K562 (cell line): ENCODE measurements around the gene SPATA31D1. TPM values are rescaled to one million over a fixed set of nuclear protein-coding genes. Genes with fewer than 3 reads are reported as not detected.

Source experiments
- polyA plus RNA-seq, 8 experiments: library from polyadenylated mRNA; depleted of rRNA in 4 of 8; stranded (reverse) in 5 of 8; unstranded in 3 of 8; fragments of >200 nt; fragmentation: Nextera tagmentation in 2 of 8; fragmentation: Illumina TruSeq in 1 of 8; extraction: Ambion mirVana in 2 of 8; extraction: Trizol in 1 of 8; gene quantifications; 2 replicates each; pipeline versions ENCODE4 v1.2.1 to v1.2.3, GENCODE V29; 2011 to 2014; ENCODE audit warnings: inconsistent platforms in 1 of 8, missing spikeins in 1 of 8
- total RNA-seq, 7 experiments: library from RNA; depleted of rRNA in 6 of 7; stranded (reverse); fragments of >200 nt in 6 of 7; fragmentation: Illumina TruSeq in 2 of 7; extraction: Trizol in 2 of 7; gene quantifications; 2 replicates each; pipeline versions ENCODE4 v1.2.1 to v1.2.3, GENCODE V29; 2011 to 2021; ENCODE audit warnings: low replicate concordance in 1 of 7

The SPATA31D1 gene
- total and polyA plus RNA-seq, 9 of the 15 experiments (the other 6 are each of a cell fraction or from before 2014, with no cell fraction given): not detected

Other genes starting within 250 kb of the SPATA31D1 start
- not detected in 2 replicates for gene SPATA31D4, start 60.3 kb upstream of the SPATA31D1 start, total RNA-seq (2014; rRNA removed)
- not detected in 2 replicates for gene SPATA31D4, start 60.3 kb upstream of the SPATA31D1 start, total RNA-seq (2014; rRNA removed; fragmentation: Illumina TruSeq; extraction: Trizol)
- gene SPATA31D4, start 60.3 kb upstream of the SPATA31D1 start, total RNA-seq (2015; rRNA removed; fragmentation: Illumina TruSeq; extraction: Trizol): not detected in 2 replicates
- gene SPATA31D4, start 60.3 kb upstream of the SPATA31D1 start, total RNA-seq (2021): not detected in 2 replicates
- not detected in 2 replicates for gene SPATA31D4, start 60.3 kb upstream of the SPATA31D1 start, polyA plus RNA-seq (2011; rRNA removed)
- not detected in 2 replicates for gene SPATA31D4, start 60.3 kb upstream of the SPATA31D1 start, polyA plus RNA-seq (2014; fragmentation: Illumina TruSeq; extraction: Trizol)
- not detected for gene SPATA31D4, start 60.3 kb upstream of the SPATA31D1 start, polyA plus RNA-seq (2014; fragmentation: Nextera tagmentation; extraction: Ambion mirVana)
- not detected in 2 replicates for gene SPATA31D4, start 60.3 kb upstream of the SPATA31D1 start, polyA plus RNA-seq (2014; rRNA removed)
- not detected in 2 replicates for gene SPATA31D3, start 45.3 kb upstream of the SPATA31D1 start, total RNA-seq (2014; rRNA removed)
- not detected in 2 replicates for gene SPATA31D3, start 45.3 kb upstream of the SPATA31D1 start, total RNA-seq (2014; rRNA removed; fragmentation: Illumina TruSeq; extraction: Trizol)
- not detected in 2 replicates for gene SPATA31D3, start 45.3 kb upstream of the SPATA31D1 start, total RNA-seq (2015; rRNA removed; fragmentation: Illumina TruSeq; extraction: Trizol)
- not detected in 2 replicates for gene SPATA31D3, start 45.3 kb upstream of the SPATA31D1 start, total RNA-seq (2021)
- gene SPATA31D3, start 45.3 kb upstream of the SPATA31D1 start, polyA plus RNA-seq (2011; rRNA removed): not detected in 2 replicates
- not detected in 2 replicates for gene SPATA31D3, start 45.3 kb upstream of the SPATA31D1 start, polyA plus RNA-seq (2014; fragmentation: Illumina TruSeq; extraction: Trizol)
- not detected for gene SPATA31D3, start 45.3 kb upstream of the SPATA31D1 start, polyA plus RNA-seq (2014; fragmentation: Nextera tagmentation; extraction: Ambion mirVana)
- not detected in 2 replicates for gene SPATA31D3, start 45.3 kb upstream of the SPATA31D1 start, polyA plus RNA-seq (2014; rRNA removed)